Measurements from ENCODE around the gene RIN3.
"Not testable (repeated sequence)": the region's sequence is repeated elsewhere in the genome, so short reads cannot be mapped to it uniquely, and the experiment has no call there.

Gene RIN3

DNA sequence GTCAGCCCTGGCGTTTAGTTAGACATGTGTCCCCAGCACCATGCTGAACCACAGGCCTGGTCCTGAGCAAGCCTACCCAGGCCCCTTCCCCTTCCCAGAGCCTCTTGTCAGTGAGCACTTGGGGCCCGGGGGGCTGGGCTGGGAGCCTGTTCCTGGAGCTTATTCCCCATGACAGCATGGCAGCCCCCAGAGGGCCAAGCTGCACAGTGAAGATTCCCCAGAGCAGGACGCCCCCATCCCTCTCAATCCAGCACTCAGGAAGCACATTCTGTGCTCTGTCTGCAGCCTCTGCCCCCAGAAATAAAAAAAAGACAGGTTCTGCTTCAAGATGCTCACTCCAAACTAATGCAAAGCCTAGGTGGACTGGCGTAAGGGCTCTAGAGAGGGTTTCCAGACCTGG is 117.5 kb downstream of the RIN3 start:
- no peak for DNase-seq

DNA sequence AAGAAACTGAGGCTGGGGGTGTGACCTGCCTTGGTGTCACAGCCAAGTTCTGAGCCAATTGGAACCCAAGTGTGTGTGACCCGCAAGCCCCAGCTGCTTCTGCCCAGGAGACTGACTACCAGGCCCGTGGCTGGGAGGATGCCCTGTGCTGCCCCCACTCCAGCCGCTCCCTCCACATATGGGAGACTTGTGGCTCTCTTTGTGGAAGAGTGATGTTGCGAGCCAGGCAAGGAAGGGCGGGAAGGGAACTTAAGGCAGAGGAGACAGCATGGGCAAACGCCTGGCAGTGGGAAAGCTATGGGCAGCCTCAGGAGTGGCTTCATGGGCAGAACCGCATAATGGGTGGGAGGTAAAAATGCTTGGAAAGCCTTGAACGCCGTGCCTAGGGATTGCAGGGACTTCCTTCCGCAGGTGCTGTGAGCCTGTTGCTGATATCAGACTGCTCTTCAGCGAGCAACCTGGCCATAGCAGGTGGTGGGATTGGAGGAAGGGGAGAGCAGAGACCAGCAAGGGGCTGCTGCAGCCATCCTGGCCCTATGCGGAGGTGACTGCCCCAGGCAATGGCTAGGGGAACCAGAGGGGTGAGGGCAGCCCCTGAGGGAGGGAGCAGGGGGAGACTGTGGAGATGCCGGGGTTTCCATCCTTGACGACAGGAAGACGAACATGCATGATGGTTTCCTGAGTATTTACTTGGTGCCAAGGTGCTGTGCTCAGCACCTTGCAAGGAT is 119.1 kb downstream of the RIN3 start:
- no peak for DNase-seq

DNA sequence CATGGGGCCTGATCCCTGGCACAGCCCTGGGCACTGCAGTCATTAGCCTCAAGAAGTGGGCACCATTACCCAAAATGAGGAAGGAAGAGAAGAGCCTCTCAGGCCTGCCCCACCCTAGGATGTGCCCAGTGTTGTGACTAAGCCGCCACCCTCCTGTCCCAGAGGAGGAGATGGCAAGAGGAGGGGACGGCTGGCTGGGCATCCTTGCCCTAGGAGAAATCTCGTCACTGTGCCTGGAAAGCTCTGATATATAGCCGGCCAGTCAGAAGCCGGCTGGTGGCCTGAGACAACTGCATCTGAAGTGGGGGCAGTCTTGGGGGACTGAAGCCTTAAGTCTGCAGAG is 119.7 kb downstream of the RIN3 start:
- DNase-seq, result no peak

DNA sequence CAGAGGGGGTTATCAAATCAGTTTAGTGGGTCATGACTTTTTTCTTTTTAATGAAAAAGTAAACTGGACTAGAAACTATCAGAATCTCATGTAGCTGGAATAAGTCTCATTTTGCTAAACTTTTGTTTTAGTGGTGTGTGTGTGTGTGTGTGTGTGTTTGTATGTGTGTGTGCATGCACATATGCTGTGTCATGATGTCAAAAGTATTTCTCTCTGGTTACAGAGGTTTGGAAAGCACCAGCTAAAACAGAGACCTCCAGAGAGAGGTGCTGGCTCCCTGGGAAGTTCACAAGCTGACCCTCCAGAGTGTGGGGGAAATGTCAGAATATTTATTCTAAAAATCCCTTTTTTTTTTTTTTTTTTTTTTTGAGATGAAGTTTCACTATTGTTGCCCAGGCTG is 120.1 kb downstream of the RIN3 start:
- no peak for DNase-seq

DNA sequence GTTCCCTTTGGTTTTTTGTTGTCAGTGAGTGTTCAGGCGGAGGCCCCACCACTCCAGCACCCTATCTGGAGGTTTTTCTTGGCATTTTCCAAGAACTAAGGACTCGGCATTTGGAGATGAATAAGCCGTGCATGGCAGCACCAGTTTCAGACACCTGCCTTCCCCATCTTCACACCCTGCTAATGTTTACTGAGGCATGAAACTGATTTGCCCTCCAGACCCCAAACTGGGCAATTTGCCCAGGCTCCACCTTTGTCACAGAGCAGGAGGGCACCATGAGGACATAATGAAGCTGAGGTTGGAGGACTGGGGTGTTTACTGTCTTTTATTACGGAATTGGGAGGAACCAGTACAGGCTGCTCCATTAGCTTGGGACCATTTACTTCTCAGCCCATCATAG is 121.5 kb downstream of the RIN3 start:
- DNase-seq, result peak; percentile 92

DNA sequence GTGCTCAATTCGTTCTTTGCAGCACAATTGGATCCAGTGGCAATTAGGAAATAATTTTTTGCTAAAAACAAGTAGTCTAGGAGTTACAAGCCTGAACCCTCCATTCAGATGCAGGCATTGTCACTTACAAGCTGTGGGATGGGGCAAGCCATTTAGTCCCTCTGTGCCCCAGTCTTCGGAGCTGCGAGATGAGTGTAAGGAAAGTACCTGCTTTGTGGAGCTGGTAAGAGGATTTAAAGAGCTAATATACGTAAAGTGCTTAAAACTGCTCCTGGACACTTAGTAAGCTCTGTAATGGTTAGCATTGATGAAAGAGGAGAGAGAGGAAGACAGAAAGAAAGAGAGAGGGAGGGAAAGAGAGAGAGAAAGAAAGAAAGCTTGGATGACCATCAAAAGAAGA is 122.3 kb downstream of the RIN3 start:
- DNase-seq, result no peak

DNA sequence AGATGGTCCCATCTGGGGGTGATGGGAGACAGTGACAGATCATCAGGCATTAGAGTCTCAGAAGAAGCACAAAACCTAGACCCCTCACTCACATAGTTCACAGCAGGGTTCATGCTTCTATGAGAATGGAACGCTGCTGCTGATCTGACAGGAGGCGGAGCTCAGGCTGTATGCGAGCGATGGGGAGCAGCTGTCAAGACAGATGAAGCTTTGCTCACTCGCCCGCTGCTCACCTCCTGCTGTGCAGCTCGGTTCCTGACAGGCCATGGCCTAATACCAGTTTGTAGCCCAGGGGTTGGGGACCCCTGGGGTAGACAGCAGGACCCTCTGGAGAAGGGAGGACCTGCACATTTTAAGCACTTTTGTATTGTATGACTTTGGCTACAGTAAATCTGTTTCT is 123.6 kb downstream of the RIN3 start:
- peak; percentile 25 for DNase-seq

DNA sequence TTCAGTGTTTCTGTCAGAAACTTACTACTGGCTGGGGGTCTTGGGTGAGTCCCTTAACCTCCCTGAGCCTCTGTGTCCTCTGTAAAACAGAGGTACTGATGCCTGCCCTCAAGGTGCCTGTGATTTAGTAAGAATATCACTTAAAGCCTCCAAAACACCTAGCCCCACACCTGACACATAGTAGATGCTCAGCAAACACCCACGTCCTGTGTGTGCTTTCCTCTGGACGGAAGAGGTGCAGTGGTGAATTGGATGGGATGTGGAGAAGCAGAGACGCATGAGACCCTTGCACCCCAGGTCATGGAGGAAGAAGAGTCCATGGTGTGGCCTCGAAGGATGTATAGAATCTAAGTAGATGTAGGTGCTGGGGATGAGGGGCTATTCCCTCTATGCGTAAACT is 124.3 kb downstream of the RIN3 start:
- no peak for DNase-seq

DNA sequence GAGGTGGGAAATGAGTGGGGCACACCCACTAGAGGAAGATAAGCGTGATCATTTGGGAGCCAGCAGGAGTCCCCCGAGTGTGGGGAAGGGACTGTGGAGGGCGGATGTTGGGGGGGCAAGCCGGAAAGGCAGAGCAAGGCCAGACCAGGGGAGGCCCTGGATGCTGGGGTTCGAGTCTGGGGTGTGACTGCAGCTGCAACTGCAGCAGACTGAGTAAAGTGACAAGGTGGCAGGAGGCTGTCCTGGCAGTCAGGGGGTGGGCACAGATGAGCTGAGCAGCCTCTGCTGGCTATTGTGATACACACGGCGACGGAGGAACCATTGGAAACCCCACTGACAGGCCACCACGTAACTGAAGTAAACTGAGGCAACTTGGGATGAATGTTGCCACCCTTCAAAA is 124.7 kb downstream of the RIN3 start:
- no peak for DNase-seq

DNA sequence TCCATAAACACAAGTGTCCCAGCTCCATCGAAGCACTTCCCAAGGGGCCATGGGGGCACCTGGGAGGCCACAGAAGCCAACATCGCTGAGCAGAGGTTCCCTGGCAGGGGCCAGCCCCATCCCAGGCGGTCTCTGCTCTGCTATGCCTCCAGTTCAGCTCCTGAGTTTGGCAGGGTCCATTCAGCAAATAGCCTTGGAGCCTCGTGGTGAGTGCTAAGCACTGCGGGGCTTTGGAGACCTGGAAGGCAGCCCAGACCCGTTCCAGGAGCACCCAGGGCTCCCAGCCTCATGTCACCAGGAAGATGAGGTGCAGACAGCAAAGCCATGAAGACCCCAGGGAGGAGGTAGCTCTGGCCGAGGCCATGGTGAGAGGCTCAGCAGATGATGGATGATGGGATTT is 125.3 kb downstream of the RIN3 start:
- no peak for DNase-seq

DNA sequence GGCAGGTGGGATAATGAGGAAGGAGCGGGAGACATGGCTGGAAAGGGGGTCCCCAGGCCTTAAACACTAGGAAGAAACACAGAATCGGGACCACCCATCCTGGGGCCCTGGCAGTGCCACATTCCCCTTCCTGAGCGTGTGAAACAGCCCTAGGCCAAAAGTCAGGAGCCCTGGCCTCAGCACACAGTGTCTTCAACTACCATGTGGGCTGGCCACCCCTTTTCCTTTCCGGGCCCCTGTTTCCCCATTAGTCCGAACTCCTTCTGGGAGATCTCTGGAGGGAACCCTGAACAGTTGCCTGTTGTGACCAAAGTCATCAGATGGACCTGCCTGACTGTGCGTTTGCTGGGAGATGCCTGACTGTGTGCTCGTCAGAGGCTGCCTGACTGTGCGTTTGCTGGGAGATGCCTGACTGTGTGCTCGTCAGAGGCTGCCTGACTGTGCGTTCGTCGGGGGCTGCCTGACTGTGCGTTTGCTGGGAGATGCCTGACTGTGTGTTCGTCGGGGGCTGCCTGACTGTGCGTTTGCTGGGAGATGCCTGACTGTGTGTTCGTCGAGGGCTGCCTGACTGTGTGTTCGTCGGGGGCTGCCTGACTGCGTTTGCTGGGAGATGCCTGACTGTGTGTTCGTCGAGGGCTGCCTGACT is 126.0 kb downstream of the RIN3 start:
- DNase-seq, result not testable (repeated sequence)

DNA sequence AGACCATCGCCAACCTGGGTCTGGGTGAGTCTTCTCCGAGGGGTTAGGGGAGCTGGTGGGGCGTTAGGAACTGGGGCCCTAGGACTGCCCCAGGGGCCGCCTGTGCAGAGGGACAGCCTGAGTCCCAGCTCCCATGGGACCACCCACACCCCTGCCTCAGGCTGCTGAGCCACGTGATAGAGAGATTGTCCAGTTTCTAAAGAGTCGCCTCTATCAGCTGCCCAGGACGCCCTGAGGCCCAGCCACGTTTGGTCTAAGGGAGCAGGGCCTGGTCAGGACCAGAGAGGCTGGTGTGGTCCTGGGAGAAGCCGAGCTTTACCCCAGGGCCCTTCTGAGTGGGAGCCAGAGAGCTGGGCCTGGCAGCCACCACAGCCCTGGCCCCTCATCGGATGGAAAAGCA is 127.7 kb downstream of the RIN3 start:
- no peak for DNase-seq

DNA sequence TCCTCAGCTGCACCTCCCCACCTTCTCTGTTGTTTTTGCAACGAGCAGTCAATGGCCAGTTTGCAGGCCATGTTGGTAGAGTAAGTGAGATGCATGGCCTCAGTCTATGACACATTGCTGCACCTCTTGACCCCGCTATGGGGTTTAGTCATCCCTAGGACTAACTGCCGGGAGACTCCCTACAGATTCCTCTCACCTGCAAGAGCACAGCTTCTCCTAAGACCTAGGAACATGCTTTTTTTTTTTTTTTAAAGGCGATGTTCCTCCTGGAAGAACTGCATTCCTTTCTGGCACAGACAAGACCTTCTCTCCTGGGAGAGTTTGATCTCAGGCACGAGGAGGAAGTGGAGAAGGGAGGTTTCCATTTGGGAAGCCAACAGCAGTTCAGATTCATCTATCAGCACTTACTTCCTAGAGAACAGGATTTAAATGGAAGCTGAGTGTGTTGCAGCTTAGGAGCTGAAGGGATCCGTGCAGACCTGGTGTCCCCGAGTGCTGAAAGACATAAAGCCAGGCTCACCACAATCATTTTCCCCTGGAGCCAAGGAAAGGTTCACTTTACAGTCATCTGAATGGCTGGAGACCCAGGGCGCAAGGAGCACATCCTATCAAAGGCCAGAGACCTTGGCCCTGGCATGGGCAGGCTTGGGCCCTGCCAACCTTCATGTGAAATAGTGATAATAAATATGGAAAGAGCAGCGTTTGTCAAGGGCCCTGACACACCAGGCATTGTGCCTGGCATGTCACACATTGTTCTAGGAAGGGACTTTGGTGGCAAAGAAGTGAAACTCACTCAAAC is 130.8 kb downstream of the RIN3 start:
- DNase-seq, result no peak

DNA sequence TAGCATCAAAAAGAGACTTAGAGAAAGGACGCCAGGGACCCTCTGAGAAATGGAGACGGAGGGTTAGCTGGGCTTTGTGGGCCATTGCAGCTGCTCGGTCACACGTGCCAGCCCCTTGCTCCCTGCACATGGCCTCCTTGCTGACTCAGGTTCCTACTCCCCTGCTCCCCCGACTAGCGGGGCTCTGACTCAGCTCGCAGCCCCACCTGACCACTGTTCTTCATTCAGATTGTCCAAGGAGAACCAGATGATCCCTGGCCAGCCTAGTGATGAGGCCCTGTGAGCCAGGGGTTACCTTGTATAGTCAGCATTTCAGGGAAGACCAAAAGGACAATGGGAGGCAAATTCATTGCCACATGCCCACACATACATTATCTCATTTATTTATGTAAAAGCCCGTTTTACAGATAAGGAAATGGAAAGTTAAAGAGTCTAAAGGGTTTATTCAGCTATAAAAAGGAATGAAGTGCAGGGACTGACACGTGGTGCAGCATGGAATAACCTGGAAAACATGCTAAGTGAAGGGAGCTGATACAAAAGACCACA is 131.5 kb downstream of the RIN3 start:
- DNase-seq, result no peak

DNA sequence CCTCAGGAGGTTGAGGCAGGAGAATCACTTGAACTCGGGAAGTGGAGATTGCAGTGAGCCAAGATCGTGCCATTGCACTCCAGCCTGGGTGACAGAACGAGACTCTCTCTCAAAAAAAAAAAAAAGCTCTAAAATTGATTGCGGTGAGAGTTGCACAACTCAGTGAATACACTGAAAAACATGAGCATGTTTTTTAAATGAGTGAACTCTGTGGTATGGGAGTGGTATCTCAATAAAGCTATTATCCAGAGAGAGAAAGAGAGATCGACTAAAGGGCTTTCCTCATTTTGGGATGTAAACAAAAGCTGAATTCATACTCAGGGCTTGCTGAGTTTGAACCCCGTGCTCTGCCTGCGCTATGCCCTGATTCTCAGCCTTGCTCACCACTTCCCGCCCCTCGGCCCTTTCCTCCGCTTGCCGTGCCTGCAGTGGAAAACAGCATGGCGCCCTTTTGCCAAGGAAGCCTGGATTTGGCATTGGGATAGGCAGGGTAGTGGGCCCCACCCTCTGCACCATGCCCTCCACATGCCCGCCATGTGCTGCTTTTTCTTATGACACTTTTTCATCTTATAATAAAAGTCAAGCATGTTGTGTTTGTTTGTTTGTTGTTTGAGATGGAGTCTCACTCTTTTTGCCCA is 132.4 kb downstream of the RIN3 start:
- no peak for DNase-seq

DNA sequence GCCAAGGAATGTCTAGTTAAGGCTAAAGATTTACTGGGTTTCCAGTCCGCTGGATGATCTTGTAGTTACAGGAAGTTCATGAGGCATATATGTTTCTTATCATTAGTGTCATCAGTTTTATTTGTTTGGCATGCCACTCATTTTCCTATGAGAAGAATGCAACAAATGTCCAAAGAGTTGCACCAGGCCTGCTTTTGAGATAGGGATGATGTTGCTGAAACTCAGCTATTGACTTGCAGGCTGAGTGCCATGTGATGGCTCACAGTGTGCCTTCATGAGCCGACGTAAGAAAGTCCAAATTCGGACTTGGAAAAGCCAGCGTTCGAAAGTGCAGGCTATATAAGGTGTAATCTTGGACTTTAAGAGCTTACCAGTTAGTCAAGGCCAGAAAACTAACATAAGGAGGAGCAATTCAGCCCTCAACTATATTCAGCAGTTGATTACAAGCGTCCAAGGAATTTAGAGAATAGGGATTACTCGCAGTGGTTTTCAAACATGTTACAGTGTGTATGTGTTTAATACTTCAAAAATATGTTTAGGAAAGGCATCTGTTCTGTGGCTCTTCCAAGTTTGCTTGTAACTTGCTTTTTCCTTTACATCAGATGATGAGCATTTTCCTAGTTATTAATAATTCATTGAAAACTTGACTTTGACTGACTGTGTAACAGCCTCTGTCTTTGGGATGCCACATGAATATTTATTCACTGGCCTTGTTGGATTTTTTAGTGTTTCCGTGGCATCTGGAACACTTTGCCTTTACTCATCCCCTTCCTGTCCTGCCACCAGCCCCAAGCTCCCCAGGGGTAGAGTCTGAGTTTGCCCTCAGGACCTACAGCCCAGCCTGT is 133.6 kb downstream of the RIN3 start:
- DNase-seq, result no peak

DNA sequence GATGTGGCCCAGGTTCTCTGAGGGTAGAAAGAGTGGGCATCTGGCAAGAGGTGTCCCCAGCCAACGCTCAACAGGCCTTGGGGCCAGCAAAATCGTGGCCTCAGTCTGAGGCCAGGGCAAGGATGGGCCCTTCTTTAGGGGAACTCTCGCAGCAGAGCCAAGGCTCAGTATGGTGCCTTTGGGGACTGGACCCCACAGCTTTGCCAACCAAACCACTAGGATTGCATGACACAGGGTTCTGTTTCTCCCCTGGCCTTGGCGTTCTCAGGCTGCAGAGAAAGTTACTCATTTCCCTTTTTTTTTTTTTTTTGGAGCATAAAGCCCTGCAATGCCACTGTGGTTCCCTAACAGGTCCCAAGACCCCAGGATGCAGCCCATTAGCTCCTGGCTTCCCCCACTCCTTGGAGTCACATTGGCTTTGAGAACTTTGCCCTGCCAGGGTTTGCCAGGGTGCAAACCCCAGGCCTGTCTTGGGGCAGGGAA is 134.3 kb downstream of the RIN3 start:
- DNase-seq, result no peak

DNA sequence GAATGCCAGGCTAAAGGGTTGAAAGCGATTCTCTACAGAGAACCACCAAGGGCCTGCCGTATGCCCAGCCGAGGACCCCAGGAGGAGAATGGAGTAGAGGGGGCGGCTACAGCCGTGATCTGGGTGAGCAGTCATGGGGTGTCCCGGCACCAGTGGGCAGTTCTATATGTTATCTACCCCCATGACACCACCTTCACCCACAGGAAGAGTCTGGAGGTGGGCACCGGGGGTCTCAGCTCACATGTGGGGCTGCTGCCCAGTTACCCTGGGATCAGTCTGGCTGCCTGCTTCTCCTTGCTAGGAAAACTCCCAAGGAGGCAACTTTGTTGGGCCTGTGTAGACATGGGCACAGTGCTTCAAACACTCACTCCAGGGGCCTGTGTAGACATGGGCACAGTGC is 135.5 kb downstream of the RIN3 start:
- no peak for DNase-seq

DNA sequence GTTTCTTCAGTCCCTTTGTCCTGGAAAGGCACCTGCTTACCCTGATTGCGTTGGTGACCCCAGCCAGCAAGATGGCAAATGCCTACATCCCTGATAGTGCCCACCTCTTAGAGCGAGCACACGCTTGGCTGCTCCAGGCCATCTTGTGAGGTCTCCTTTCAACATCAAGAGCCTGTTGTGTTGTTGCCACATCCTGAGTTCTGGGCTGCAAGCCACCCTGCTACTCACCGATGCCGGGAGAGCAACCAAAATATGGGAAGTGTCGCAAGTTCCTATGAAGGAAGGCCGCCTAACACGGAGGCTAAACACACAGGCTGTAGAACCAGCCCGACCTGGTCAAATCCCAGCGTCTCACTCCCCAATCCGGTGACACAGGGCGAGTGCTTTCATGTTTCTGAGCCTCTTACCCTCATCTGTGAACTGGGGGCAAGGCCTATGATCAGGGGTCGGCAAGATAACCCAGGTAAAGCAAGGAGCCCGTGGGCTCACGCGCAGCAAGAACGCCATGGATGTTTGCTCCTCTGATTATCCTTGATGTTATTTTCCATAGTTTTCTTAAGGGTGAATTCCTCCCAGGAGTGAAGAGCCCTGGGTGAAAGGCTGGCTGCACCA is 136.5 kb downstream of the RIN3 start:
- no peak for DNase-seq

DNA sequence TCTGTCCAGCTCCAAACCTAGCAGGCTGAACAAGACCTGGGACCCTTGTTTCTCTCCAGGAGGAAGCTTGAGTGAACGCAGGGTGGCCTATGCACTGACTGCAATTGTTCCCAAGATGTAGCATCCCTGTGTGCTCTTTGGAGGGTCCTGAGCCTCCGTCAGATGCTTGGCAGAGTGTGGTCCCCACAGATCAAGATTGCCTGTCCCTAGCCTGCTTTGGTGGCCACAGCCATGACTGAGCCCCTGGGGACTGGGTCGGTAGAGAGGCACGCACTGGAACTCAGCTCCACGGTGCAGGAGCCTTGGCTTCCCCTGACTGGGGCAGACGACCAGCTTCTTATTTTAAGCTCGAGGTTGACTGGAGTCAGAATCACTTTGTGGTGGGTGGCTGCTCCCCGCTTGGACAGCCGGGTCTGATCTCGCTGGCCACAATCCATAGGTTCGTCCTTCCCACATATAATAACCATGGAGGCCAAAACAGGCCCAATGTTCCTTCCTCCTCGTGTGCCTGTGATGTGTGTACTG is 137.1 kb downstream of the RIN3 start:
- DNase-seq, result no peak

DNA sequence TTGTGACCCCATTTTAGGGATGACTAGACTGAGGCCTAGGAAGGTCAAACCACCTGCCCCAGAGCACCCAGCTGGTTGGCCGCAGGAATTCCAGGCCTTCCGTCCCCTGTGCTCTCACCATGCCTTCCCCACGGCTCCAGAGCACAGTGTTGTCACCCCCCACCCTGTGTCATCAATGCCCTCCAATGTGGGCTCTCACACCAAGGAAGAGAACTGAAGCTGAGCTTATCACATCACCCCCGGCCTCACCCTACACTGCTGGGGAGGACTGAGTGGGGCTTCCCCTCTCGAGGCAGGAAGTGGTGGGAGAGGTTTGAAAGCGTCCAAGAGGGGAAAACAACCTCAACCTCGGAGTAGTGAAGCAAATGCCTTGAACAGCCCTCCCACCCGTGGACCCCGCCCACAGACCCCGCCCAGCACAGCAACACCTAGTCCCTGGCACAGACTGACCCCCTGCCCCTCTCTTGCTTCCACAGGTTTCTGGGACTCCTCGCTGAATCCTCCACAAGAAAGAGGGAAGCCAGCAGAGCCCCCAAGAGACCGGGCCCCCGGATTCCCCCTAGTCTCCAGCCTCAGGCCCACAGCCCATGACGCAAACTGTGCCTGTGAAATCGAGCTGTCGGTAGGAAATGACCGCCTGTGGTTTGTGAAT is 137.7 kb downstream of the RIN3 start:
- DNase-seq, result no peak

Measured in NCI-H748 treated with DMSO at 0.1 percent for 48 hours (cell line).